NCI-H446 treated with DMSO at 0.1 percent for 48 hours (cell line): Measurements from ENCODE around the gene MSLN.

Source experiments
- DNase-seq: peaks from one replicate; lab custom pipeline; 2025; lab: John Stamatoyannopoulos, UW

The MSLN gene

DNA sequence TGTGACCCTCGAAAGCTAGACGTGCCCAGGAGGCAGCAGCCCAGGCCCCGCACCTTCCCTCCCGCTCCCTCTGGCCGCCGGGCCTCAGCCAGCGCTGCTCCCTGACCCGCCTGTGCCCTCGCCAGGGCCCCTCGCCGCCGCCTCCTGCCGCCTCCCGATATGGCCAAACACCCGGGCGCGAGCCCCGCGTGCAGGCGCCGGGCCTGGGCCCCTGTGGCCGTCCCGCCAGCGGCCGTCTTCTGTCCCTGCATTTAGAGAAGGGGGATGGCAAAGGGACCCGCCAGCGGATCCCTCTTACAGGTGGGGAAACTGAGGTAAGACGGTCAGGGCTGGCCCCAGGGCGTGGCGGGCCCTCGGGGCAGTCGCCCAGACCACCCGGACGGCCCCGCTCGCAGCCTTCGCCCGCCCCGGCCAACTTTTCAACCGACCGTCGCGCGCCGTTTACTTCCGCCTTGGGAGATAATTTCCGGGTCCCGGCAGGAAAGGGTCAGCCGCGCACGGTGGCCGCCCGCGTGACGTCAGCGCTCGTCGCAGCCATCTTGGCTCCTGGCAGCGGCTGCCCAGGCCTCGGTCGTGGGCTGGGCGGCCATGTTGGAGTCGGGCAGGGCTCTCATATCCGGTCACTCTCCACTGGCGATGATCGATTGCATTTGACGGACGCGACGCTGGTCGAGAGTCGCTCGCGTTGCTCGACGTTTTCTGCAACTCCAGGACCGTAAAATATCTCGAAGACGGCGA lies 47.0 kb downstream of the MSLN start:
- DNase-seq: peak; percentile 72

DNA sequence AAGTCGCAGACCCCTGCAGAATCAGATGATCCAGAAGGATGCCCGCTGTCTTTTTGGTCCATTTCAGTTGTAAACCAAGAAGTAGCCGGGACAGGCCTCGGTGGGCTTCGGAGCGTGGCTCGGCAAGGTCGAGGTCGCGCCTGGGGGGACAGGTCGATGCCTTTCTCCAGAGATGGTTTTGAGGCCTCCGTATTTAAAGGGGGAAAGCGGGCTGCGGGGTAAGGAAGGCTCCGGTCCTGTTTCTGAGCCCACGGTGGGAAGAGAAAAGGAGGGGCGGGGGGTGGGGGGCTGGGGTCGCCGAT lies 47.5 kb downstream of the MSLN start:
- no peak for DNase-seq

DNA sequence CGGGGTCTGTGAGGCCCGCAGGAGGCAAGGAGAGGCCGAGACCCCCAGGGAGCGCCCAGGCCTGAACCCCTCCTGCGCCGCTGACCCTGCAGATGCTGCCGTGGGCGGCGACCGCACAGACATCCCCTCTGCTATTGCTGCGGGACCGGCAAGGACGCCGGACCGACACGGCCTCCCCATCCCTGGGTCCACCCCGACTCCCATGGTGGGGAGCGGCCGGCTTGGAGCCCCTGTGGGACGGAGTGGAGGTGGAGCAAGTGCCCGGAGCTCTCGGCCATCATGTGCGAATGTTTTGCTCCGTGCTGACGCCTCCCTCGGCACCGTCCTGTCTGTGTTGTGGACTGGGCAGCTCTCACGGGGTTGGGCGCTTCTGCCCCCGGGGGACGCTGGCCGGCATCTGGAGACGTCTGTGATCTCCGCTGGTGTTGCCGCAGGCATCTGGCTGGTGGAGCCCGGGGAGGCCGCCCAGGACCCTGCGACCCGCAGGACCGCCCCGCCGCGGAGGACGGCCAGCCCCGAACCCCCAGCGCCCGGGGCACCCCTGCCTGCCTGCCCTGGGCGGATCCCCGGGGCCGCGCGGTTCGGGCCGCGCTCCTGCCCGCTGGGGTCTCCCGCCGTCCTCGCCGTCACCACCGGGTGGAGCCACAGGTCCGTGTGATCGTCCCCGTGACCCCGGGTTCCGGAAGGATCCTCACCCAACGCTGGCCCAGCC lies 52.8 kb downstream of the MSLN start:
- no peak for DNase-seq

DNA sequence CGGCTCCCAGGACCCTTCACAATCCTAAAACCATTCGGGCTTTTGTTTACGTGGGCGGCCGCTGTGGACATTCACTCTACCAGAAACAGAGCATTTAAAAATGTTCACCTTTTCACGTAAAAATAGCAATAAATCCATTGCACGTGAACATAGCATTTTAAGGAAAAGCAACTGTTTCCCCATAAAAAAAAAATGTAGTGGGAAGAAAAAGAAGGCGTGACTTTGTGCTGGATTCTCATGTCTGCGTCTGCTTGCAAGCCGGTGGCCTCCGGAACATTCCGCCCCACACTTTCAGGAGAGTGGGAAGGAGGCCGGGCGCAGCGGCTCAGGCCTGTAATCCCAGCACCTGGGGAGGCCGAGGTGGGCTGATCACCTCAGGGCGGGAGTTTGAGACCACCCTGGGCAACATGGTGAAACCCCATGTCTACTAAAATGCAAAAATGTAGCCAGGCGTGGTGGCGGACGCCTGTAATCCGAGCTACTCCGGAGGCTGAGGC lies 53.4 kb downstream of the MSLN start:
- DNase-seq: no peak

DNA sequence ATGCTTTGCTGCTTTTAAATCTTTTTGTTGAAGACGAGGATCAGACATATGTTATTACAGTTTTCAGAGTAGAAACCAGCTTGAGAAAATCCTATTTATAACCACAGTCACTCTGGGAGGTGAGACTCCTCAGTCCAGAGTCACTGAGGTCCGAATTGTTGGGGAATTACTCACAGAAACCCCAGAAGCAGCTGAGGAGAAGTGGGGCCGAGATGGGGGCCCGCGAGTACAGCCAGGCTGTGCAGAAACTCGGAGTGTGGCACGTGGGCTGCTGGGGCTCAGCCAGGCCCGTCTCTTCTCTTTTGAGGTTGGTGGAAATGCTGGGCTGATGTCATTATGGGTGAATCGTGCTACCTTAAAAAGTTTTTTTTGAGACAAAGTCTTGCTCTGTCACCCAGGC lies 54.4 kb downstream of the MSLN start:
- no peak for DNase-seq

DNA sequence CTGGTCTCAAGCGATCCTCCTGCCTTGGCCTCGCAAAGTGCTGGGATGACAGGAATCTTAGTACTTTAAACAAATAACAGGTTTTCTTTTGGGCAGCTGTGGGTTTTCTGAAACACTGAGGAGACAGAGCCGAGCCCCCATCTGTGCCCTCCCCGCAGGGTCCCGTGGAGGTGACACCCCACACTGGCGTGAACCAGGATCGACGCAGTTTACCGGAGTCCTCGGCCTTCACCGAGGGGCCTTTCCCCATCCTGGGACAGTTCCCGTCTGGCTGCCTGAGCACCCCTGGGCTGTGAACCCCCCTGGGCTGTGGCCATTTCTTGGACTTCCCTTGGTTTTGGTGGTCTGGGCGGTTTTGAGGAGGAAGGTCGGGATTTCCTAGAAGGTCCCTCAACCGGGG lies 55.3 kb downstream of the MSLN start:
- no peak for DNase-seq

DNA sequence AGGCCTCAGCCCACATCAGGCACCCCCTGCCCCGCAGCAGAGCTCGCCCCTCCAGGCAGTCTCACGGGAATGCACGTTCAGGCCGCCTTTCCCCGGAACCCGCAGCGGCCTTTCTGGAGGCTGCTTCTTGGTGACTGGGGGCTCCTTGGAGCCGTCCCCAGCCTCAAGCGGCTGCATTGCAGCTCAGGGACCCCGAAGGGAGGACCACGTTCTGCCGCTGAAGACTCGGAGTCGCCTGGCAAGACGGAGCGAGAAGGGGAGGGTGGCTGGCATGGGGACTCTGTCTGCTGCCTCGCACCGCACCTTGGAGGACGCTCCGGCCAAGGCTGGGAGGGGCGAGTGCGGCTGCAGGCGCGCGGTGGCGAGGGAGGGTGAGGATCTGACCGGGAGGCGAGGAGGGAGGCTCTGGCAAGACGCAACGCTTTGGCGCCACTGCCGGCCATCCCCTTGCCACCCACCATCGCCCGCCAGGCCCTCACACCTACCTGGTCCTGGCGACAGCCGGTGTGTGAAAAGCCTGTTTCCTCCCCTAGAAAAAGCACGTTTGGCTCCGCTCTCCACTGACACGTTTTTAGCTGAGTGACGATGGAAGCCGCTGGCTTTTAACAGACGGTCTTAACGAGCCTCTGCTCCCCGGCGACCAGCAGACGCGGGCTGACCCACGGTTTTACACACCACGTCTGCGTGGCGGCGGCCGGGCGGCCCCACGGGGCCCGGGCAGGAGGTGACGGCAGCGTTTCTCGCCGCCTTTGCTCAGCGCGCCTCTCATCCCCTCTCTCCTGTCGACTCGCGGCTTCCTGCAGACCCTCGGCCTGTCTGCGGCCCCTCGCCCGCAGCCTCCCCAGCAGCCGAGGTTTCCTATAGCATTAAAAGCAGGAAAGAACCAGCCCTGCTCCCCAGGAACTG lies 56.7 kb downstream of the MSLN start:
- DNase-seq: no peak

DNA sequence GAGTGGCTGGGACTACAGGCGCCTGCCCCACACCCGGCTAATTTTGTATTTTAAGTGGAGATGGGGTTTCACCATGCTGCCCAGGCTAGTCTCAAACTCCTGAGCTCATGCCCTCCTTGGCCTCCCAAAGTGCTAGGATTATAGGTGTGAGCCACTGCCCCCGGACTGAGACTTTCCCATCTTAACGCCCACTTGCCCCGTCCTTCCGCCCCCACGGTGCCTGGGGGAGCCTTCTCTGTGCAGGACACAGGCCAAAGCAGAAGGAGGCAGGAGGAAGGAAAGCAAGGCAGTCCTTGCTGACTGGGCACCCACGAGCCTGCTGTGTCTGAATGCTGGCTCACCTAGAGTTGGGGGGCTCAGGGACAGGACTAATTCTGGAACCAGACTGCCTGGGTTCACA lies 57.6 kb downstream of the MSLN start:
- DNase-seq: no peak
